ENCODE measurements around the gene DCAF11.

The DCAF11 gene

DNA sequence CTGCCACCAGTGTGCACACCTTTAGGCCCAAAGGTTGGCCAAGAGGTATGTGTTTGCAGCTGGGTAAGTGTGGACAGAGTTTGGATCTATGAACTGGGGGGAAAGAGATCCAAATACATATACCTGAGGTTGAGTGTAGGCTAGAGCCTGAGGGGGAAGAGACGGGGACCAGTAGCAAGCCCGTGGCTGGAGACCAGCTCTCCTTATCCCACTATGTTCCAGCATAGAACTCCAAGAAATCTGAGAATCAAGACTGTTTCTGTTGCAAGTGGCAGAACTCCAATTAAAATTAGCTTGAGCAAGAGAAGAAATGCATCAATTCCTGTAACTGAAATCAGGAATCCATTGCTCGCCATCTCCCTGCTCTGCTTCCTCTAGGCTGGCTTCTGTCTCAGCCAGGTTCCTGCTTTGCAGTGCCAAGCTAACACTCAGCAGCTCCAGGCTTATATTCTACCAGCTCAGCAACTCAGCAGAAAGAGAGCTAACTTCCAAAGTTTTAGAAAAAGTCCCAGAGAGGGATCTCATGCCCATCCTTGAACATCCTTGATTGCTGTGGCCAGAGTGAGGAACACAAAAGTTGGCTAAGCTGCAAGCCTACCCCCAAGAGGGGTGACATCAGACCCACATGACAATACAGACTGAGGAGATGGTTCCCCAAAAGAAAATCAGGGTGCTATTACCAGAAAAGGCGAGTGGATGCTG lies 21.9 kb upstream of the DCAF11 start:
- TF ChIP-seq CTCF (IDR thresholded peaks at IDR 0.05; ENCODE audit: low read depth, low read length) = no peak

GRCh38 chr14:24093207-24093900 lies 21.2 kb upstream of the DCAF11 start:
- no peak for TF ChIP-seq CTCF (IDR thresholded peaks at IDR 0.05; ENCODE audit: low read depth, low read length)
- no peak for DNase-seq (ENCODE audit: low read depth in 2 of 2)
- H3K4me3 ChIP-seq (replicated peaks in 1 of 2; ENCODE audit: low read depth in 2 of 2, low read length in 2 of 2) = peak overlapping the region in 1 of 2 donors; percentile 64

More for the DNA sequence above, 21.9 kb upstream of the DCAF11 start:
- H3K4me3 ChIP-seq (replicated peaks in 1 of 2; ENCODE audit: low read depth in 2 of 2, low read length in 2 of 2) = no peak overlapping the region
- peak in 1 of 2 donors; percentile 28 for DNase-seq (ENCODE audit: low read depth in 2 of 2)

GRCh38 chr14:24093901-24094840 lies 20.4 kb upstream of the DCAF11 start, which contains the start of gene PCK2:
PCK2 (plus strand) TSS chr14:24094311; CDS start chr14:24094406, 95 bp downstream.
- no peak for TF ChIP-seq CTCF (IDR thresholded peaks at IDR 0.05; ENCODE audit: low read depth, low read length)
- peak within 1 kb of the TSS; percentile 64 to 84 for H3K4me3 ChIP-seq (replicated peaks in 1 of 2; ENCODE audit: low read depth in 2 of 2, low read length in 2 of 2)
- peak; percentile 88 to 91 for DNase-seq (ENCODE audit: low read depth in 2 of 2)

DNA sequence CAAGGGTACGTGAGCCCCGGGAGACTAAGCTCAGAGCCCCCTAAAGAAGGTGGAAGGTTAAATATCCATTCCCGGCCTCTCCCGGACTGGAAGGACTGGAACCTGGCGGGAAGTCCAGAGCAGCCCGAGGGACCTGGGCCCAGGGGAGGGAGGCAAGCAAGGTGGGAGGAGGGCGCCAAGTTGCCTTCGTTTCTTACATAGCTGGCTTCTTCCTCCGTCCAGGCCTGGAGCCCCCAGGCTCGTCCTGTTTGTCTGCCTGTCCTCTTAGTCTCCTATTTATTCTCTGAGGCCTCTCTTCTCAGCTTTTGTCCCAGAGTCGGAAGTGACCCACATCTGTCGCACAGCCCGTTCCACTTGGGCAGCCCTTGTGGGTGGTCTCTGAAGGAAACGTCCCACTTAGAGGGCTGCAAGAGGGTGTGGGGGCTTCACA lies 19.7 kb upstream of the DCAF11 start:
- peak overlapping the region; percentile 64 to 84 for H3K4me3 ChIP-seq (replicated peaks in 1 of 2; ENCODE audit: low read depth in 2 of 2, low read length in 2 of 2)
- no peak for TF ChIP-seq CTCF (IDR thresholded peaks at IDR 0.05; ENCODE audit: low read depth, low read length)
- peak; percentile 8 to 14 for DNase-seq (ENCODE audit: low read depth in 2 of 2)

DNA sequence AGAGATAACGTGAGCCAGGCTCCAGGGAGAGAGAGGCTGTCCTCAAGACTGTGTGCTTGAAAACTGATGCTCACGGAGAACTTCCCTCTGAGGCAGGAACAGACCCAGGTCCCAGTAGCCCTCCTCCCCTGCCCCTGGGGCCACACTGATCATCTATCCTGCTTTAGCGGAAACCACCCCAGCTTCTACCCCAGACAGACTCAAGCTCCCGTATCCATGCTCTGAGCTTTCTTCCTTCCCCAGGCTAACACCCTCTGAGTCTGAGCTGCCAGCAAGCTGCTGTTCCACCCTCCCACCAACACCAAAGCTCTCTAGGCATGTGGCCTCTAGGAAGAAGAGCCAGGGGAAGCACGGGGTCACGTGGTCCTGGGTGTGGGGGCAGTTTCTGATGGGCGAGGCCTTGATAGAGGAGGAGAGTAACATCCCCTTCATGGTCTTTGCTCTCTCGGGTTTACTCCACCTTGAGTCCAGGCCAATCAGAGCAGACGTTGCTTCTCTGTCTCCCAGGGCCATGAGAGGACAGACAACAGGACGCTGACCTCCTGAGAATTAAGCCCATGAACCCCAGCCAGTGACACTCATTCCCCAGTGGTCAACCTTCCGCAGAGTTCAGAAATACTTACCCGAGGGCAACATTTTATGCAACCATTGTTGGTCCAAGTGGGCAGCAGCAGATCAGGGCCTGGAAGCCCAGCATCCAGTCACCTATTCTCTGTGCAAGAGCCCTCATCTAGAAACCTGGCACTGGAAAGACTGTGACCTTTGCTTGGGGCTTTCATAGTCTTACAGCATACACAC lies 19.1 kb upstream of the DCAF11 start:
- peak overlapping the region; percentile 64 to 84 for H3K4me3 ChIP-seq (replicated peaks in 1 of 2; ENCODE audit: low read depth in 2 of 2, low read length in 2 of 2)
- no peak for TF ChIP-seq CTCF (IDR thresholded peaks at IDR 0.05; ENCODE audit: low read depth, low read length)
- peak; percentile 24 to 46 for DNase-seq (ENCODE audit: low read depth in 2 of 2)

Data from cardiac fibroblast (primary cell).